HepG2 (cell line): ENCODE measurements around the gene CDYL2. TPM values are rescaled to one million over a fixed set of nuclear protein-coding genes. Genes with fewer than 3 reads are reported as not detected.

ENCODE experiments used
- ATAC-seq: fragments of 200-7000 bp; cut with Tn5 transposase; 3 replicates; pipeline ENCODE4 v1.9.1; 2020; ENCODE audit warnings: mild to moderate bottlenecking, moderate library complexity
- Bru-seq: library from RNA; stranded (reverse); fragments of 400-500 nt; gene quantifications from one replicate; lab custom pipeline; 2021; lab: Mats Ljungman, UMichigan
- BruChase-seq, 2 experiments: library from RNA; stranded (reverse); fragments of 400-500 nt; gene quantifications; one replicate each; lab custom pipeline; 2021; lab: Mats Ljungman, UMichigan
- BruUV-seq: library from RNA; stranded (reverse); fragments of 400-500 nt; replicated peaks from 2 replicates; lab custom pipeline; 2021; lab: Mats Ljungman, UMichigan
- CTCF ChIA-PET: fragments of 300-600 bp; formaldehyde crosslinking; extraction: SDS; loops from one replicate; lab custom pipeline; 2021; ENCODE audit warnings: low total read pairs, inconsistent platforms, low intra/inter-chr PET ratio; lab: Yijun Ruan, JAX
- POLR2A ChIA-PET: fragments of 350-600 bp; sonication (Branson Sonifier 250); formaldehyde crosslinking; loops from one replicate; lab custom pipeline; 2020; ENCODE audit warnings: antibody characterized with exemption, inconsistent platforms; lab: Yijun Ruan, JAX
- DNase-seq: peaks from one replicate; pipeline ENCODE4 v3.0.0-alpha.2; 2015; ENCODE audit warnings: low spot score
- FAIRE-seq: peaks from 3 replicates; lab custom pipeline; 2011; peaks lifted over from hg19 to GRCh38; lab: Jason Lieb, UNC
- H2AFZ ChIP-seq: one replicate; pipeline ENCODE4 v1.6.1; 2011; ENCODE audit warnings: low read length, inconsistent platforms
- H3K27ac ChIP-seq: fragments of 300-600 bp; 3 replicates; pipeline ENCODE4 v1.8.0; 2011; ENCODE audit warnings: mixed run types, mild to moderate bottlenecking, mixed read lengths, low read length, inconsistent platforms; ENCODE audit not compliant: insufficient read depth; ENCODE audit errors: extremely low read length
- H3K27me3 ChIP-seq, 2 experiments: fragments of 200-600 bp in 1 of 2; 2 replicates in 1 of 2; 3 replicates in 1 of 2; pipeline versions ENCODE4 v1.6.0 to v1.8.0; 2011; ENCODE audit warnings: low read length in 2 of 2, mild to moderate bottlenecking in 2 of 2, moderate library complexity in 2 of 2, inconsistent platforms in 1 of 2; ENCODE audit not compliant: insufficient read depth in 2 of 2, control insufficient read depth in 1 of 2
- H3K36me3 ChIP-seq, 2 experiments: fragments of 200-600 bp in 1 of 2; replicated peaks in 1 of 2; 2 replicates in 1 of 2; 3 replicates in 1 of 2; pipeline versions ENCODE4 v1.5.1 to v1.8.0; 2011; ENCODE audit warnings: low read length in 2 of 2, inconsistent platforms in 1 of 2; ENCODE audit not compliant: insufficient read depth in 2 of 2, control insufficient read depth in 1 of 2
- H3K4me1 ChIP-seq: 2 replicates; pipeline ENCODE4 v1.5.1; 2012; ENCODE audit warnings: low read length, inconsistent platforms; ENCODE audit not compliant: insufficient read depth
- H3K4me2 ChIP-seq: 2 replicates; pipeline ENCODE4 v1.6.0; 2011; ENCODE audit warnings: low read depth, low read length, inconsistent platforms
- H3K4me3 ChIP-seq, 3 experiments: fragments of 200-600 bp in 1 of 3; sonication (generic), shearing (Covaris generic) in 1 of 3; replicated peaks in 1 of 3; 2 replicates each; pipeline ENCODE4 v1.5.1; 2011 to 2016; ENCODE audit warnings: low read length in 3 of 3, inconsistent platforms in 2 of 3, low read depth in 2 of 3, mild to moderate bottlenecking in 2 of 3, control low read depth in 1 of 3, mixed read lengths in 1 of 3; ENCODE audit not compliant: insufficient read depth in 1 of 3
- H3K79me2 ChIP-seq: one replicate; pipeline ENCODE4 v1.6.1; 2011; ENCODE audit warnings: low read length, inconsistent platforms; ENCODE audit not compliant: insufficient read depth
- H3K9ac ChIP-seq: 2 replicates; pipeline ENCODE4 v1.6.0; 2011; ENCODE audit warnings: mild to moderate bottlenecking, low read depth, low read length, inconsistent platforms; ENCODE audit not compliant: insufficient read depth
- H3K9me3 ChIP-seq: 2 replicates; pipeline ENCODE4 v1.5.1; 2012; ENCODE audit warnings: mild to moderate bottlenecking, low read length
- H4K20me1 ChIP-seq: 2 replicates; pipeline ENCODE4 v1.6.0; 2011; ENCODE audit warnings: inconsistent platforms, mild to moderate bottlenecking, low read length, moderate library complexity; ENCODE audit not compliant: insufficient read depth
- KDM5B ChIP-seq: sonication (generic); formaldehyde crosslinking; IDR thresholded peaks from 2 replicates; pipeline ENCODE4 v1.4.0; 2020; ENCODE audit warnings: missing genetic modification reagents, mild to moderate bottlenecking, borderline replicate concordance
- NCOA5 ChIP-seq: sonication (generic); formaldehyde crosslinking; IDR thresholded peaks from 2 replicates; pipeline ENCODE4 v1.4.0; 2020; ENCODE audit warnings: missing genetic modification reagents
- THYN1 ChIP-seq: sonication (generic); formaldehyde crosslinking; IDR thresholded peaks from 2 replicates; pipeline ENCODE4 v1.8.1; 2023; ENCODE audit warnings: low read depth, mild to moderate bottlenecking, moderate library complexity, missing genetic modification reagents, borderline replicate concordance
- ZNF263 ChIP-seq: sonication (generic); formaldehyde crosslinking; IDR thresholded peaks from 2 replicates; pipeline ENCODE4 v1.4.0; 2020; ENCODE audit warnings: missing genetic modification reagents
- ZNF800 ChIP-seq: sonication (generic); formaldehyde crosslinking; IDR thresholded peaks from 2 replicates; pipeline ENCODE4 v1.4.0; 2020; ENCODE audit warnings: missing genetic modification reagents
- WGBS: methylation state at CpG from one replicate; pipeline ENCODE4 v1.1.6; 2017; ENCODE audit warnings: low lambda C conversion rate; 5-methylcytosine and 5-hydroxymethylcytosine counted together
- in situ Hi-C: cut with HindIII; loops from 2 replicates; pipeline ENCODE4 v1.10.0; 2017; ENCODE audit warnings: low pct_unique_long_range_greater_than_20kb; ENCODE audit not compliant: extremely low pct_ligation_motif_present
- intact Hi-C: fragments of 100-400 bp; cut with micrococcal nuclease; formaldehyde crosslinking; loops from one replicate; pipeline ENCODE4 v1.10.0; 2022; ENCODE audit not compliant: unreplicated experiment
- long read RNA-seq, 2 experiments: library from RNA in 1 of 2; library from polyadenylated mRNA in 1 of 2; stranded (forward) in 1 of 2; unstranded in 1 of 2; transcript quantifications; one replicate each; pipeline ENCODE4 v2.0.0, GENCODE V29; 2019 to 2022
- polyA minus RNA-seq, 3 experiments: library from RNA; depleted of rRNA, polyadenylated mRNA; stranded (reverse); fragments of >200 nt; gene quantifications; 2 replicates each; pipeline ENCODE4 v1.2.3, GENCODE V29; 2011; ENCODE audit warnings: low replicate concordance in 1 of 3
- polyA plus RNA-seq, 8 experiments: library from polyadenylated mRNA; depleted of rRNA in 3 of 8; stranded (reverse) in 7 of 8; unstranded in 1 of 8; fragments of >200 nt; fragmentation: Illumina TruSeq in 4 of 8; extraction: Trizol in 4 of 8; gene quantifications; 2 replicates each; pipeline versions ENCODE4 v1.2.1 to v1.2.3, GENCODE V29; 2011 to 2016; ENCODE audit warnings: low read depth in 4 of 8, missing spikeins in 1 of 8, mixed read lengths in 1 of 8; ENCODE audit not compliant: insufficient read depth in 1 of 8
- total RNA-seq, 5 experiments: library from RNA; depleted of rRNA; stranded (reverse); fragments of >200 nt; fragmentation: Illumina TruSeq; extraction: Trizol; gene quantifications; 2 replicates each; pipeline ENCODE4 v1.2.3, GENCODE V29; 2016; ENCODE audit warnings: low read depth in 1 of 5

The CDYL2 gene
- total RNA-seq (2016; rRNA removed; fragmentation: Illumina TruSeq; extraction: Trizol), result 0.20 and 0.35 TPM in 2 replicates
- 3.8 and 5.3 TPM in 2 replicates for total RNA-seq (2016; cell fraction: cytosol; rRNA removed; fragmentation: Illumina TruSeq; extraction: Trizol; ENCODE audit: low read depth)
- total RNA-seq (2016; cell fraction: insoluble cytoplasmic fraction; rRNA removed; fragmentation: Illumina TruSeq; extraction: Trizol), result 0.39 and 0.52 TPM in 2 replicates
- 1.1 and 1.4 TPM in 2 replicates for total RNA-seq (2016; cell fraction: membrane; rRNA removed; fragmentation: Illumina TruSeq; extraction: Trizol)
- total RNA-seq (2016; cell fraction: nucleus; rRNA removed; fragmentation: Illumina TruSeq; extraction: Trizol), result 0.16 and 0.47 TPM in 2 replicates
- 0.07 TPM in 2 replicates for polyA plus RNA-seq (2011; rRNA removed)
- polyA plus RNA-seq (2011; cell fraction: cytosol; rRNA removed), result 0.03 and 0.08 TPM in 2 replicates
- polyA plus RNA-seq (2011; cell fraction: nucleus; rRNA removed), result 0.10 and 0.17 TPM in 2 replicates
- polyA plus RNA-seq (2012), result 0.11 TPM in 1 of 2 replicates, not detected in the other
- 0.01 TPM in 1 of 2 replicates, not detected in the other for polyA plus RNA-seq (2016; cell fraction: cytosol; fragmentation: Illumina TruSeq; extraction: Trizol; ENCODE audit: low read depth)
- polyA plus RNA-seq (2016; cell fraction: insoluble cytoplasmic fraction; fragmentation: Illumina TruSeq; extraction: Trizol; ENCODE audit: low read depth), result 0.15 and 0.22 TPM in 2 replicates
- 0.05 and 0.13 TPM in 2 replicates for polyA plus RNA-seq (2016; cell fraction: membrane; fragmentation: Illumina TruSeq; extraction: Trizol; ENCODE audit: low read depth)
- polyA plus RNA-seq (2016; cell fraction: nucleus; fragmentation: Illumina TruSeq; extraction: Trizol; ENCODE audit: insufficient read depth, low read depth), result 0.12 and 0.44 TPM in 2 replicates
- polyA minus RNA-seq (2011; rRNA and poly(A)+ RNA removed; ENCODE audit: low replicate concordance), result 0.22 and 43.0 TPM in 2 replicates
- 0.10 and 0.44 TPM in 2 replicates for polyA minus RNA-seq (2011; cell fraction: cytosol; rRNA and poly(A)+ RNA removed)
- 1.5 and 2.6 TPM in 2 replicates for polyA minus RNA-seq (2011; cell fraction: nucleus; rRNA and poly(A)+ RNA removed)
- percentile 20 among the genes with signal in this experiment for Bru-seq, nascent RNA
- BruChase-seq, experiment 1, labeled RNA remaining after a 6-hour chase, result percentile 21 among the genes with signal in this experiment
- percentile 20 among the genes with signal in this experiment for BruChase-seq, experiment 2, labeled RNA remaining after a 2-hour chase
- long read RNA-seq, experiment 1, result 0 reads
- long read RNA-seq, experiment 2, result 0 reads

- BruUV-seq, result no TSS peak
- POLR2A ChIA-PET, result no interaction called here
- H3K79me2 ChIP-seq, result no peaks in the 10 kb centered on the region
- peak within 1 kb of the TSS; percentile 86 for H3K4me2 ChIP-seq
- intact Hi-C loops (no loop called here), in situ Hi-C loops (no loop called here)
- H2AFZ ChIP-seq, result no peak within 1 kb of the TSS
- ATAC-seq, result peak; percentile 75
- no peaks in the 10 kb centered on the region for H3K9me3 ChIP-seq
- TF ChIP-seq NCOA5 (CRISPR knock-in tag) (no peak), ZNF800 (CRISPR knock-in tag) (0 out of 2 replicates have a peak, but pooled peaks have one; percentile 42), KDM5B (no peak), THYN1 (CRISPR knock-in tag) (no peak), ZNF263 (peak; percentile 63; the same call in 1 of the 2 replicates)
- CTCF ChIA-PET, result no interaction called here
- no peak within 1 kb of the TSS for H3K27ac ChIP-seq
- no peaks in the 10 kb centered on the region for H3K4me1 ChIP-seq
- no peaks in the 10 kb centered on the region for H3K36me3 ChIP-seq
- 54% methylated on average over 6 of the region's 63 CpGs for WGBS
- H3K4me3 ChIP-seq, result peak within 1 kb of the TSS; percentile 62 to 77 (median 76); a peak in 4 of 6 replicates
- no peak within 1 kb of the TSS for H3K9ac ChIP-seq
- H3K27me3 ChIP-seq, result peaks cover 2 to 26% of the 10 kb centered on the region in 2 experiments; a peak in 3 of 5 replicates
- no peaks in the 10 kb centered on the region for H4K20me1 ChIP-seq
- no peak for FAIRE-seq
- no peak for DNase-seq
Measured at GRCh38 chr16:80804526-80805383, at the start of gene CDYL2. TSS of gene CDYL2 (minus strand) at chr16:80804598. CDS start at chr16:80804173, 425 bp downstream.
